ENCODE results near the gene LRTM1. TPM values are rescaled to one million over a fixed set of nuclear protein-coding genes. Genes with fewer than 3 reads are reported as not detected.

LRTM1 gene
- total and polyA plus RNA-seq, 7 donors, result not detected

DNA sequence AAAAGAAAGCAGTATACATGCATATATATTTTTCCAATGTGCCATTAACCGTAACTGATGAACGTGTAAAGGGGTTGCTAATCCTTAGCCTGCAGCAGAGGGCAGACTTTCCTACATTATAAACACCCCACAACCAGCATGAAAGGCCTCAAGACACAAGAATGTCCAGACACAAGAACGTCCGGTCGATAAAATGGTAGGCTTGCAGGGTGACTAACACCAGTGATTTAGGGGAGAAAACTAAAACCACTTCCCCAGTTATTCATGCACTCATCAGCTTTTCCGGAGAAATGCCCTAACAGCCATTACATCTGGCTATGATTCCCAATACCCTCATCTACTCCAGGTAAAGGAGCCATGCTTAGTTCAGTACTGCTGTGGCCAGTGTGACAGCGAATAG, 57.4 kb downstream of the LRTM1 start:
- DNase-seq, result no peak
- WGBS, 2 donors, result 53 to 67% methylated on average over 7 of the region's 7 CpGs
- TF ChIP-seq, protein P1, sequence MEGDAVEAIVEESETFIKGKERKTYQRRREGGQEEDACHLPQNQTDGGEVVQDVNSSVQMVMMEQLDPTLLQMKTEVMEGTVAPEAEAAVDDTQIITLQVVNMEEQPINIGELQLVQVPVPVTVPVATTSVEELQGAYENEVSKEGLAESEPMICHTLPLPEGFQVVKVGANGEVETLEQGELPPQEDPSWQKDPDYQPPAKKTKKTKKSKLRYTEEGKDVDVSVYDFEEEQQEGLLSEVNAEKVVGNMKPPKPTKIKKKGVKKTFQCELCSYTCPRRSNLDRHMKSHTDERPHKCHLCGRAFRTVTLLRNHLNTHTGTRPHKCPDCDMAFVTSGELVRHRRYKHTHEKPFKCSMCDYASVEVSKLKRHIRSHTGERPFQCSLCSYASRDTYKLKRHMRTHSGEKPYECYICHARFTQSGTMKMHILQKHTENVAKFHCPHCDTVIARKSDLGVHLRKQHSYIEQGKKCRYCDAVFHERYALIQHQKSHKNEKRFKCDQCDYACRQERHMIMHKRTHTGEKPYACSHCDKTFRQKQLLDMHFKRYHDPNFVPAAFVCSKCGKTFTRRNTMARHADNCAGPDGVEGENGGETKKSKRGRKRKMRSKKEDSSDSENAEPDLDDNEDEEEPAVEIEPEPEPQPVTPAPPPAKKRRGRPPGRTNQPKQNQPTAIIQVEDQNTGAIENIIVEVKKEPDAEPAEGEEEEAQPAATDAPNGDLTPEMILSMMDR (IDR thresholded peaks at IDR 0.05), result peak in 3 of 4 experiments; percentile 47 to 52 (median 50)
- TF ChIP-seq EP300 (IDR thresholded peaks at IDR 0.05), result no peak
- Histone ChIP-seq H3K4me3 (no peak overlapping the region), H3K27me3 (no peaks in the 10 kb centered on the region), H3K9me3 (no peaks in the 10 kb centered on the region), H3K36me3 (no peaks in the 10 kb centered on the region), H3K27ac (no peak overlapping the region), H3K4me1 (peaks cover 0 to 9% (median 4%) of the 10 kb centered on the region in 4 donors)
- intact Hi-C loops (cut with DNase I), result no loop called here

Measured in sigmoid colon (tissue), 7 donors.